ENCODE measurements around the gene SPN. TPM values are rescaled to one million over a fixed set of nuclear protein-coding genes. Genes with fewer than 3 reads are reported as not detected.
"Not testable (repeated sequence)": the region's sequence is repeated elsewhere in the genome, so short reads cannot be mapped to it uniquely, and the experiment has no call there.

Gene SPN
- total RNA-seq, 1 donor from 2014 or later = not detected

GRCh38 chr16:29699324-29700219 is 36.5 kb downstream of the SPN start:
- TF ChIP-seq, protein P1, sequence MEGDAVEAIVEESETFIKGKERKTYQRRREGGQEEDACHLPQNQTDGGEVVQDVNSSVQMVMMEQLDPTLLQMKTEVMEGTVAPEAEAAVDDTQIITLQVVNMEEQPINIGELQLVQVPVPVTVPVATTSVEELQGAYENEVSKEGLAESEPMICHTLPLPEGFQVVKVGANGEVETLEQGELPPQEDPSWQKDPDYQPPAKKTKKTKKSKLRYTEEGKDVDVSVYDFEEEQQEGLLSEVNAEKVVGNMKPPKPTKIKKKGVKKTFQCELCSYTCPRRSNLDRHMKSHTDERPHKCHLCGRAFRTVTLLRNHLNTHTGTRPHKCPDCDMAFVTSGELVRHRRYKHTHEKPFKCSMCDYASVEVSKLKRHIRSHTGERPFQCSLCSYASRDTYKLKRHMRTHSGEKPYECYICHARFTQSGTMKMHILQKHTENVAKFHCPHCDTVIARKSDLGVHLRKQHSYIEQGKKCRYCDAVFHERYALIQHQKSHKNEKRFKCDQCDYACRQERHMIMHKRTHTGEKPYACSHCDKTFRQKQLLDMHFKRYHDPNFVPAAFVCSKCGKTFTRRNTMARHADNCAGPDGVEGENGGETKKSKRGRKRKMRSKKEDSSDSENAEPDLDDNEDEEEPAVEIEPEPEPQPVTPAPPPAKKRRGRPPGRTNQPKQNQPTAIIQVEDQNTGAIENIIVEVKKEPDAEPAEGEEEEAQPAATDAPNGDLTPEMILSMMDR (IDR thresholded peaks at IDR 0.05; ENCODE audit: insufficient read depth, low read length, severe bottlenecking) = no peak
- DNase-seq (ENCODE audit: low read depth) (no peak), FAIRE-seq (no peak)
- H3K4me3 ChIP-seq (ENCODE audit: low read depth, low read length) = no peak overlapping the region
- no peaks in the 10 kb centered on the region for H3K27me3 ChIP-seq (ENCODE audit: control insufficient read depth, insufficient read depth, low read length)
- no peaks in the 10 kb centered on the region for H3K36me3 ChIP-seq (ENCODE audit: control insufficient read depth, insufficient read depth, low read length)

DNA sequence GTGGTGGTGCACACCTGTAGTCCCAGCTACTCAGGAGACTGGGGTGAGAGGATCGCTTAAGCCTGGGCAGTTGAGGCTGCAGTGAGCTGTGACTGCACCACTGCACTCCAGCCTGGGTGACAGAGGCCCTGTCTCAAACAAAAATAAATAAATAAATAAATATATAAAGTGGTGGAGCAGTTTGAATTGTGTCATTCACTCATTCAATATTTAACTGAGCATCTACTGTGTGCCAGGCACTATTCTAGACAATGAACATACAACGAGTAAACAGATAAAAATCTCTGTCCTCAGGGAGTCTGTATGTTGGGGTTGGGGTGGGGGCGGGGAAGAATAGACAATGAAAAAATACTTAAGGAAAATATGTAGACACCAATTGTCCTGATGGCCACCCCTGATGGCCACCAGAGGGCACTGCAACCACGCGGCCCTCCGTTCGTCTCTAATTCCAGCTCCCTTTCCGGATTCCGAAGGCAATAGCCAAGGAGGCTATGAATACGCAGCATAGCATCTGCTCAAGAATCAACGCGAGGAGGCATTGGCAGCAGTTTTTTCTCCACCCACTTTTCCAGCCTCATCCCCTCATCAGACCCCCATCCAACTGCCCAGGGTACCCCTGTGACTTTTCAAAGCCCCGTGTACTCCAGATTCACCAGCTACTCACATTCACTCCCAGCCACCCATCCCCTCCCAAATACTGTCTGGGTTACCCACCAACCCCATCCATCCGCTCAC is 37.4 kb downstream of the SPN start:
- no peak for FAIRE-seq

DNA sequence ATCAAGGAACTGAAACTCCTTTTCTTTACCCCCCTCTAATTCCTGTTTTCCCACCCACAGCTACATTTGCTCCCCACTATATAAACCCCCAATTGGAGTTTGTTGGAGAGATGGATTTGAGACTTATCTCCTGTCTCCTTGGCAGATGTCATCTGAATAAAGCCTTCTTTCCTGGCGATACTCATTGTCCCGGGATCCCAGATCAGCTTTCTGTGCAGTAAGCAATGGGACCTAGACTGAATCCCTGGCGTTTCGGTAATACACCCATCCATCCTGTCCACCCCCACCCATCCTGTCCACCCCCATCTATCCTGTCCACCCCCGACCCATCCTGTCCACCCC is 38.1 kb downstream of the SPN start:
- no peak for DNase-seq (ENCODE audit: low read depth)
- no peaks in the 10 kb centered on the region for H3K27me3 ChIP-seq (ENCODE audit: control insufficient read depth, insufficient read depth, low read length)
- no peak overlapping the region for H3K4me3 ChIP-seq (ENCODE audit: low read depth, low read length)
- no peak for FAIRE-seq
- no peaks in the 10 kb centered on the region for H3K36me3 ChIP-seq (ENCODE audit: control insufficient read depth, insufficient read depth, low read length)
- TF ChIP-seq, protein P1 (IDR thresholded peaks at IDR 0.05; ENCODE audit: insufficient read depth, low read length, severe bottlenecking) = no peak

More for the DNA sequence above, 37.4 kb downstream of the SPN start:
- DNase-seq (ENCODE audit: low read depth) = peak; percentile 81
- Histone ChIP-seq H3K4me3 (ENCODE audit: low read depth, low read length) (no peak overlapping the region), H3K36me3 (ENCODE audit: control insufficient read depth, insufficient read depth, low read length) (no peaks in the 10 kb centered on the region), H3K27me3 (ENCODE audit: control insufficient read depth, insufficient read depth, low read length) (no peaks in the 10 kb centered on the region)
- TF ChIP-seq, protein P1 (IDR thresholded peaks at IDR 0.05; ENCODE audit: insufficient read depth, low read length, severe bottlenecking) = peak; percentile 83

DNA sequence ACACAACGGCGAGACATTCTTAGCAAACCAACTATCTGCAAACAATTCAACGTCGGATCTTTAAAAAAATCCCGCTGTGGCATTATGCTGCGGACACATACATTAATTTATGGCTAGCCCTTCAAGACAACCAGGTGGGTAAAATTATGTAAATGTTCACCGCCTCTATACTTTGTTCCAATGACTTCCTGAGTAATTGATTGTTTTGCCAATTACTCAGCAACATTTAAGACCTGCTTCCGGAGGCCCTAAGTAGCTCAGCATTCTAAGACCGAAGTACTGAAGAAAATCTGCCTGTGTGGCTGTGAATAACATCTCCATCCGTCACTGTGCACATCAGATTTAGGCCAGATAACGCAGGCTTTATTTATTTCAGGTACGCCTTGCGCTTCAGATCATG is 39.2 kb downstream of the SPN start:
- no peak for FAIRE-seq
- no peak for DNase-seq (ENCODE audit: low read depth)
- TF ChIP-seq, protein P1 (IDR thresholded peaks at IDR 0.05; ENCODE audit: insufficient read depth, low read length, severe bottlenecking) = no peak

GRCh38 chr16:29705030-29705429 is 42.0 kb downstream of the SPN start:
- FAIRE-seq = no peak
- H3K4me3 ChIP-seq (ENCODE audit: low read depth, low read length) = no peak overlapping the region
- no peak for DNase-seq (ENCODE audit: low read depth)
- H3K36me3 ChIP-seq (ENCODE audit: control insufficient read depth, insufficient read depth, low read length) = no peaks in the 10 kb centered on the region
- TF ChIP-seq, protein P1 (IDR thresholded peaks at IDR 0.05; ENCODE audit: insufficient read depth, low read length, severe bottlenecking) = no peak
- H3K27me3 ChIP-seq (ENCODE audit: control insufficient read depth, insufficient read depth, low read length) = no peaks in the 10 kb centered on the region

More for the DNA sequence above, 39.2 kb downstream of the SPN start:
- Histone ChIP-seq H3K36me3 (ENCODE audit: control insufficient read depth, insufficient read depth, low read length) (no peaks in the 10 kb centered on the region), H3K4me3 (ENCODE audit: low read depth, low read length) (no peak overlapping the region), H3K27me3 (ENCODE audit: control insufficient read depth, insufficient read depth, low read length) (no peaks in the 10 kb centered on the region)

DNA sequence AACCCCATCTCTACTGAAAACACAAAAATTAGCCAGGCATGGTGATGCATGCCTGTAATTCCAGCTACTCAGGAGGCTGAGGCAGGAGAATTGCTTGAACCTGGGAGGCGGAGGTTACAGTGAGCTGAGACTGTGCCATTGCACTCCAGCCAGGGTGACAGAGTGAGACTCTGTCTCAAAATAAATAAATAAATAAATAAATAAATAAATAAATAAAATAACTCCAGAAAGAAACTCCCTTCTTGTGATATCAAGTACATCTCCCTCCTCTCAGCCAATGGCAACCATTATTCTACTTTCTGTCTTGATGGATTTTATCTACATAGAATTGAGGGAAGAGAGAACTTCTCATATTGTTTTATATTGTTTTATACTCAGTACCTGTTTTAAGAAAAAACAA is 44.1 kb downstream of the SPN start:
- not testable (repeated sequence) for H3K4me3 ChIP-seq (ENCODE audit: low read depth, low read length); FAIRE-seq; H3K36me3 ChIP-seq (ENCODE audit: control insufficient read depth, insufficient read depth, low read length); DNase-seq (ENCODE audit: low read depth); H3K27me3 ChIP-seq (ENCODE audit: control insufficient read depth, insufficient read depth, low read length)
